ENCODE data around the gene SYNPR.

SYNPR gene

DNA sequence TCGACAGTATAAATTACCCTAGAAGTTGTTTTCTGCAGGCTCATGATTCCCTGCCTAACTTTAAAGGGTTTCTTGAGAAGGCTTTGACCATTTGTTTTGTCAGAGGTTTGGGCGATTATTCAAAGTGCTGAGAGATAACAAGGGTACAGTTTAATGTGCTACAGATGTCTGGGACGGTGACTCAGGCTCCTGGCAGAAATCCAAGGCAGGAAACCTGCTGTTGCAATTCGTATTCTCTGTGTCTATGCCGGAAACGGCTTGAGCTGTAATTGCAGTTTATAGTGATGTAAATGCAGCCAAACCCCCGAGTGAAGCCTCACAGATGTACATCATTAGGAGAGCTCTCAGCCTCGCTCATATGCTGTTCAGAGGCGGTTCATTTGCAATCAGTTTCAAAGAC is 65.6 kb downstream of the SYNPR start:
- no peak overlapping the region for H3K4me3 ChIP-seq (ENCODE audit: low read length)
- H3K36me3 ChIP-seq (ENCODE audit: control insufficient read depth, insufficient read depth, low read length), result no peaks in the 10 kb centered on the region
- no peaks in the 10 kb centered on the region for H3K27me3 ChIP-seq (ENCODE audit: control insufficient read depth, insufficient read depth, low read length)
- H3K9me3 ChIP-seq (ENCODE audit: control insufficient read depth, insufficient read depth, low read length), result no peaks in the 10 kb centered on the region
- H3K4me1 ChIP-seq (ENCODE audit: control insufficient read depth, insufficient read depth, low read length), result peaks cover 3% of the 10 kb centered on the region
- H3K27ac ChIP-seq (ENCODE audit: low read length), result no peak overlapping the region
- no CpG with 5 or more reads among the region's 9 CpGs for WGBS (ENCODE audit: insufficient coverage, insufficient read length)
- no peak for DNase-seq (ENCODE audit: low read depth, low spot score)

- H3K27ac ChIP-seq (ENCODE audit: low read length), result no peak overlapping the region
- DNase-seq (ENCODE audit: low read depth, low spot score), result no peak
- H3K27me3 ChIP-seq (ENCODE audit: control insufficient read depth, insufficient read depth, low read length), result no peaks in the 10 kb centered on the region
- H3K36me3 ChIP-seq (ENCODE audit: control insufficient read depth, insufficient read depth, low read length), result no peaks in the 10 kb centered on the region
- WGBS (ENCODE audit: insufficient coverage, insufficient read length), result no CpG with 5 or more reads among the region's 3 CpGs
- H3K4me3 ChIP-seq (ENCODE audit: low read length), result no peak overlapping the region
- peaks cover 3% of the 10 kb centered on the region for H3K4me1 ChIP-seq (ENCODE audit: control insufficient read depth, insufficient read depth, low read length)
- H3K9me3 ChIP-seq (ENCODE audit: control insufficient read depth, insufficient read depth, low read length), result no peaks in the 10 kb centered on the region
Measured at GRCh38 chr3:63344661-63345060, 66.6 kb downstream of the SYNPR start.

DNA sequence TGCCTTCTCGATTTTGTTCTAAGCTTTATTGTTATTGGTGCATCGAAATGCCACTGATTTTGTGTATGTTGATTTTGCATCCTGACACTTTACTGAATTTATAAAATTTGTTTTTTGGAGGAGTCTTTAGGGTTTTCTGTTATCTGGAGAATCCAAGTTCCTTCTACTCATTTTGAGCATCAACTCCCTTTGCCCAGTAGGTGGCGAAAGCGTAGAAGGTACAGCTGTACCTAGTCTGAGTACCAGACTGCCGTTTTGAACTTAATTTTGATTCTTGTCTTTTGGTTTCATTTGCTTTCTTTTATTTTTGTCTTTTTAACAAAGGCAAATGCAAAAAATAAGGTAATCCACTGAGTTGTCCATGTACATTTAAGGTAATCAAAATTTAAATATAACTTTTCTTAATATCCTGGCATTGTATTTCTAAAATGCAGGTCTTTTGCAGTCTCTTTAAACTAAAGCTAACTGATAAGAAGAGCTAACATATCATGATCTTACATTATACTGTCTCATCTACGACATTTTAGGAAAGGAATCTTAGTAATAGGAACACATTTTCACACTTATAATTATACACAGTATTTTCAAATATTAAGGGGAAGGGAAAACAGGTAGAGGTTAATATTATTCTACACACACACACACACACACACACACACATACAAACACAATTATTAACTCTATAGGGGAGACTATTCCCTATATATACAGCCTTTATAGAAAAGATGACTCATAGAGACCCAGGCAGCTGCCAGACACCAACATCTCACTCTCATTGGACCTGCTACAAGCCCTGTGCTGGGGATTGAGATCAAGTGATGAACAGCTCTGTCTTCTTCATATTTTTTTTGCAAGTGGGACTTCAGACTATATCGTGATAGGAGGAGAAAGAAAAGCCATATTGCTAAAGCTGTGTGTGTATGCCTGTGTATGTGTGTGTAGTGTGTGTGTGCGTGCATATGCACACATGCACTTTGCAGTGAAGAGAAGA is 71.8 kb downstream of the SYNPR start:
- no peaks in the 10 kb centered on the region for H3K27me3 ChIP-seq (ENCODE audit: control insufficient read depth, insufficient read depth, low read length)
- H3K9me3 ChIP-seq (ENCODE audit: control insufficient read depth, insufficient read depth, low read length), result no peaks in the 10 kb centered on the region
- no peak for DNase-seq (ENCODE audit: low read depth, low spot score)
- no peaks in the 10 kb centered on the region; the same call in 1 of the 2 replicates for H3K4me1 ChIP-seq (ENCODE audit: control insufficient read depth, insufficient read depth, low read length)
- WGBS (ENCODE audit: insufficient coverage, insufficient read length), result no CpG with 5 or more reads among the region's 8 CpGs
- no peak overlapping the region for H3K27ac ChIP-seq (ENCODE audit: low read length)
- H3K4me3 ChIP-seq (ENCODE audit: low read length), result no peak overlapping the region
- no peaks in the 10 kb centered on the region for H3K36me3 ChIP-seq (ENCODE audit: control insufficient read depth, insufficient read depth, low read length)

DNA sequence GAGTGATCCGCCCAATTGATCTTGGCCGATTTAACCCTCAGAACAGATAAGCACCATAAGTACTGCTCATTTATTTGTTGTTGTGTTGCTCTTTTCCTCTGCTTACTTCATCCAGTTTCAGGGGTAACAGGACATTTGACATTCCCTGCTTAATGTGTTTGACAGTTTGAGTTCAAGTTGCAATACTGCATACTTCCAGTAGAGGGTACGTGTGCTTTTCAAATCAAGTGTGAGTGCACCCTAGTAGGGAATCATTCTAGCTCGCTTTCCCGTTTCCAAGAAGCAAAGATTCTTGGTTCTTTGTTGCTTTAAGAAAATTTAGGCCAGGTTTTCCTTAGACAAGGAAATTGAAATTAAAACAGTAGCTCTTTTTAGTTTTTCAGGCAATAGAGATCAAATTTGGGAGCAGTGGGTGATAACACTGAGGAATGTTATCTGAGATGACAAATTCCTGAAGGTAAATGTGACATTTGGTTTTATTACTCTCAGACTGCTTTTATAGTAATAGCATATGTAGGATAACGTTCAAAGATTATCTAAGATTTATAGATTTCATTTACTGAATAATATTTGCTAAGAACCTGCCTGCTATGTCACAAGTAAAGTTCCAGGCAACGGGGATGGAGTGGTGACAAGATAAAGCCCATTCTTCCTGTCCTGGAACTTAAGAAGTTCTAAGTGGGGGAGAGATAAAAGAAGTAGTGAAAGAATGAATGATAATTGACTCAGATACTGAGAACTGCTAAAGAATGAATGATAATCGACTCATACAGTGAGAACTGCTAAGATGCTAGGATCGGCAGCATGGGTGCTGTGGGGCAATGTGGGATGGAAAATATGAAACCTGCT is 73.3 kb downstream of the SYNPR start:
- Histone ChIP-seq H3K36me3 (ENCODE audit: control insufficient read depth, insufficient read depth, low read length) (no peaks in the 10 kb centered on the region), H3K27me3 (ENCODE audit: control insufficient read depth, insufficient read depth, low read length) (no peaks in the 10 kb centered on the region), H3K4me3 (ENCODE audit: low read length) (no peak overlapping the region), H3K4me1 (ENCODE audit: control insufficient read depth, insufficient read depth, low read length) (no peaks in the 10 kb centered on the region), H3K27ac (ENCODE audit: low read length) (no peak overlapping the region), H3K9me3 (ENCODE audit: control insufficient read depth, insufficient read depth, low read length) (no peaks in the 10 kb centered on the region)
- DNase-seq (ENCODE audit: low read depth, low spot score), result no peak
- WGBS (ENCODE audit: insufficient coverage, insufficient read length), result no CpG with 5 or more reads among the region's 9 CpGs

GRCh38 chr3:63352008-63352279 is 73.8 kb downstream of the SYNPR start:
- DNase-seq (ENCODE audit: low read depth, low spot score), result no peak
- H3K9me3 ChIP-seq (ENCODE audit: control insufficient read depth, insufficient read depth, low read length), result no peaks in the 10 kb centered on the region
- no peaks in the 10 kb centered on the region for H3K27me3 ChIP-seq (ENCODE audit: control insufficient read depth, insufficient read depth, low read length)
- H3K4me3 ChIP-seq (ENCODE audit: low read length), result no peak overlapping the region
- no peaks in the 10 kb centered on the region for H3K4me1 ChIP-seq (ENCODE audit: control insufficient read depth, insufficient read depth, low read length)
- H3K27ac ChIP-seq (ENCODE audit: low read length), result no peak overlapping the region
- H3K36me3 ChIP-seq (ENCODE audit: control insufficient read depth, insufficient read depth, low read length), result no peaks in the 10 kb centered on the region
- no CpG with 5 or more reads among the region's 2 CpGs for WGBS (ENCODE audit: insufficient coverage, insufficient read length)

GRCh38 chr3:63353383-63353782 is 75.3 kb downstream of the SYNPR start:
- Histone ChIP-seq H3K27me3 (ENCODE audit: control insufficient read depth, insufficient read depth, low read length) (no peaks in the 10 kb centered on the region), H3K27ac (ENCODE audit: low read length) (no peak overlapping the region), H3K4me1 (ENCODE audit: control insufficient read depth, insufficient read depth, low read length) (no peaks in the 10 kb centered on the region), H3K36me3 (ENCODE audit: control insufficient read depth, insufficient read depth, low read length) (no peaks in the 10 kb centered on the region), H3K9me3 (ENCODE audit: control insufficient read depth, insufficient read depth, low read length) (no peaks in the 10 kb centered on the region), H3K4me3 (ENCODE audit: low read length) (no peak overlapping the region)
- DNase-seq (ENCODE audit: low read depth, low spot score), result no peak
- no CpG with 5 or more reads among the region's 5 CpGs for WGBS (ENCODE audit: insufficient coverage, insufficient read length)

GRCh38 chr3:63354160-63354559 is 76.1 kb downstream of the SYNPR start:
- H3K4me3 ChIP-seq (ENCODE audit: low read length), result no peak overlapping the region
- H3K36me3 ChIP-seq (ENCODE audit: control insufficient read depth, insufficient read depth, low read length), result no peaks in the 10 kb centered on the region
- H3K27ac ChIP-seq (ENCODE audit: low read length), result no peak overlapping the region
- whole genome bisulfite sequencing (ENCODE audit: insufficient coverage, insufficient read length), result no CpG with 5 or more reads among the region's 1 CpG
- no peaks in the 10 kb centered on the region for H3K9me3 ChIP-seq (ENCODE audit: control insufficient read depth, insufficient read depth, low read length)
- H3K27me3 ChIP-seq (ENCODE audit: control insufficient read depth, insufficient read depth, low read length), result no peaks in the 10 kb centered on the region
- no peak for DNase-seq (ENCODE audit: low read depth, low spot score)
- no peaks in the 10 kb centered on the region for H3K4me1 ChIP-seq (ENCODE audit: control insufficient read depth, insufficient read depth, low read length)

DNA sequence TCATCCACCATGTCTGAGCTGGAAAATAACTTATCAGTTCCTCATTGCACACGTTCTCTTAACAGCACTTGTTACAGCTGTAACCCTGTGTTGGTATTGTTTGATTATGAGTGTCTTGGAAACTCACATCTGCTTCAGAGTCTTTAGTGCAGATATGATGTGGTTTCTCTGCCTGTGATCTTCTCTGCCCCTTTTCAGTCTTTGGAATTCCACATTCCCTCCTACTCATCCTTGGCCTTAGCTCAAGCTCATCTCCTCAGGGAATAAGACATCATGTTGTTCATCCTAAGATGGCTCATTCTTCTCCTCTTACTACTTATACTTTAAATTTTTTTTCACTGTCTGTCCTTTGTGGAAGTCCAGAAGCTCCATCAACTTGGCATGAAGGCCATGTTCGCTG is 77.7 kb downstream of the SYNPR start:
- Histone ChIP-seq H3K4me1 (ENCODE audit: control insufficient read depth, insufficient read depth, low read length) (no peaks in the 10 kb centered on the region), H3K27me3 (ENCODE audit: control insufficient read depth, insufficient read depth, low read length) (no peaks in the 10 kb centered on the region), H3K4me3 (ENCODE audit: low read length) (no peak overlapping the region), H3K36me3 (ENCODE audit: control insufficient read depth, insufficient read depth, low read length) (no peaks in the 10 kb centered on the region), H3K9me3 (ENCODE audit: control insufficient read depth, insufficient read depth, low read length) (no peaks in the 10 kb centered on the region), H3K27ac (ENCODE audit: low read length) (no peak overlapping the region)
- DNase-seq (ENCODE audit: low read depth, low spot score), result no peak
- no CpG with 5 or more reads among the region's 2 CpGs for WGBS (ENCODE audit: insufficient coverage, insufficient read length)

- H3K4me1 ChIP-seq (ENCODE audit: control insufficient read depth, insufficient read depth, low read length), result no peaks in the 10 kb centered on the region
- 100% methylated on average over 1 of the region's 1 CpG for WGBS (ENCODE audit: insufficient coverage, insufficient read length)
- H3K4me3 ChIP-seq (ENCODE audit: low read length), result no peak overlapping the region
- H3K36me3 ChIP-seq (ENCODE audit: control insufficient read depth, insufficient read depth, low read length), result no peaks in the 10 kb centered on the region
- H3K27me3 ChIP-seq (ENCODE audit: control insufficient read depth, insufficient read depth, low read length), result no peaks in the 10 kb centered on the region
- no peak for DNase-seq (ENCODE audit: low read depth, low spot score)
- no peak overlapping the region for H3K27ac ChIP-seq (ENCODE audit: low read length)
- no peaks in the 10 kb centered on the region for H3K9me3 ChIP-seq (ENCODE audit: control insufficient read depth, insufficient read depth, low read length)
Measured at GRCh38 chr3:63364495-63364894, 86.4 kb downstream of the SYNPR start.

GRCh38 chr3:63364910-63365309 is 86.8 kb downstream of the SYNPR start:
- WGBS (ENCODE audit: insufficient coverage, insufficient read length), result no CpG with 5 or more reads among the region's 2 CpGs
- H3K9me3 ChIP-seq (ENCODE audit: control insufficient read depth, insufficient read depth, low read length), result no peaks in the 10 kb centered on the region
- no peaks in the 10 kb centered on the region for H3K36me3 ChIP-seq (ENCODE audit: control insufficient read depth, insufficient read depth, low read length)
- H3K27ac ChIP-seq (ENCODE audit: low read length), result no peak overlapping the region
- no peak overlapping the region for H3K4me3 ChIP-seq (ENCODE audit: low read length)
- no peaks in the 10 kb centered on the region for H3K4me1 ChIP-seq (ENCODE audit: control insufficient read depth, insufficient read depth, low read length)
- no peak for DNase-seq (ENCODE audit: low read depth, low spot score)
- H3K27me3 ChIP-seq (ENCODE audit: control insufficient read depth, insufficient read depth, low read length), result no peaks in the 10 kb centered on the region

Measured in iPS DF 6.9 (cell line).